GM18511 (cell line): Measurements from ENCODE around the gene FURIN.
"Not testable (repeated sequence)": the region's sequence is repeated elsewhere in the genome, so short reads cannot be mapped to it uniquely, and the experiment has no call there.

Experiments used
- ATAC-seq: cut with Tn5 transposase; IDR thresholded peaks from one replicate; pipeline ENCODE4 v1.9.1; 2021; ENCODE audit warnings: mild to moderate bottlenecking, moderate library complexity; ENCODE audit not compliant: unreplicated experiment

Gene FURIN

DNA sequence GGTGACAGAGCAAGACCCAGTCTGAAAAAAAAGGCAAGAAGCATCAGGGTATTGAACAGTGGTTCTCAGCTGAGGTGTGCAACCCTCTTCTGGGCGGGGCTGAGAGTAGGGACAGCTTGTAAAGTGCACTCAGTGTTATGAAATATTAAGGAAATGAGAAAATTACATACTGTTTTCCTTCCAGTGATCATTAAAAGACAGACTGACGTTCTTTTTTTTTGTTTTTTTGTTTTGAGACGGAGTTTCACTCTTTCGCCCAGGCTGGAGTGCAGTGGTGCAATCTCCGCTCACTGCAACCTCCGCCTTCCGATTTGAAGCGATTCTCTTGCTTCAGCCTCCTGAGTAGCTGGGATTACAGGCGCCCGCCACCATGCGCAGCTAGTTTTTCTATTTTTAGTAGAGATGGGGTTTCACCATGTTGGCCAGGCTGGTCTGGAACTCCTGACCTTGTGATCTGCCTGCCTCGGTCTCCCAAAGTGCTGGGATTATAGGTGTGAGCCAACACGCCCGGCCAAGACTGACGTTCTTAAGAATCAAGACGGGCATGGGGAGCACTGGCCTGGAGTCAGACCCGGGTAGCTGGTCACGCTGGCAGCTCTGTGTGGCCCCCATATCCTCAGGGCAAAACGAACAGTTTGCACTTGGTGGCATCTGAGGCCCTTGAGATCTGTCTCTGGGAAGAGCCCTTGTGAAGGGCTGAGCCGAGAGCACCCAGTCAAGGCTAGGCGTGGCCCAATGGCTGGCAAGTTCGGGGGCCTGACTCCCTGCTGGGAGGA is 46.1 kb downstream of the FURIN start:
- ATAC-seq = no peak

DNA sequence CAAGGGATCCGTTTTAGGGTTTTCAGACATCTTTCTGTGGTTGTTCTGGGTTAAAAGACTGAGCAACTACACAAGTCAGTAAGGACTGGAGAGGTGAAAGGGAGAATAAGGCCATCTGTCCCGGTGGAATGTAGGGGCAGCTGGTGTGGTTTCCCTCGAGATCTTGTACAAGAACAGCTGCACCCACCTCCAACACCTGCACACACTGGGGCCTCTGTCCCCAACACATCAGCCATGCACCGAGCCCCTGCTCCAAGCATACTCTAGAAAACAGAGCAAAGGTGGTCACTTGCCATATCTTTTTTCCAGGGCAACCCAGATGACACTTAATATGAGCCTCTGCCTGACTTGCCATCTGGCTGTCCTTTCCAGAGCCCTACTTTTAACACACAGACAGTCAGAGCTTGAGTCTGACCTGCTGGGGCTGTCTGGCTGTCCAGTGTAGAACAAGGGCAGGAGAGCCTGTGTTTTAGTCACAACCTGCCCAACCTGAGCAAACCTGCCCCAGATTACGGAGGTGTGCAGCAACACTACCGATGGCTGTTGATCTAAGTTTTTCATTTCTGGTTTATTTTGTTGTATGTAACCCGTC is 46.9 kb downstream of the FURIN start:
- no peak for ATAC-seq

DNA sequence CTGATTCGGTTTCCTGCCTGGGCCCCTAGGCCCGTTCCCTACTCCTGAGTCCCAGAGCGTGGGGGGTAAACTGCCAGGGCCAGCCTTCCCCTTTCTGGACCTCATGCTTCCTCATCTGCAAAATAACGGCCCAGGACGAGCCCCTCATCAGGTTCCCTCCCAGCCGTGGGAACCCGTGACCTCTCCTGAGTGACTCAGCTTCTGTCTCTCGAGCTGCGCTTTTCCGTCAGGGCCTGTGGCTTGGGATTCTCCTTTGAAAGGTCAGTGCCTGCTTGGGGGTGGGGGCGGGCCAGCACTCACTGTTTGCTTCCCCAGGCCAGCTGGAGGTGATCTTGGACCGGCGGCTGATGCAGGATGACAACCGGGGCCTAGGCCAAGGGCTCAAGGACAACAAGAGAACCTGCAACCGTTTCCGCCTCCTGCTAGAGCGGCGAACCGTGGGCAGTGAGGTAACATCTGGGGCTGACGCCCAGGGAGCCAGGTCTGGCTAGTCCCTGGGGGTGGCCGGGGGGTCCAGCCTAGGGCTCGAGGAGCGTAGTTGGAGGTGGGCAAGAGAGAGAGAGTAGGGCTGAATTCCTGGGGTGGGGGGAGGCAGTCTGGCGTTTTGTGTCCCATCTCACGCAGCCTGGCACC is 47.5 kb downstream of the FURIN start:
- no peak for ATAC-seq

DNA sequence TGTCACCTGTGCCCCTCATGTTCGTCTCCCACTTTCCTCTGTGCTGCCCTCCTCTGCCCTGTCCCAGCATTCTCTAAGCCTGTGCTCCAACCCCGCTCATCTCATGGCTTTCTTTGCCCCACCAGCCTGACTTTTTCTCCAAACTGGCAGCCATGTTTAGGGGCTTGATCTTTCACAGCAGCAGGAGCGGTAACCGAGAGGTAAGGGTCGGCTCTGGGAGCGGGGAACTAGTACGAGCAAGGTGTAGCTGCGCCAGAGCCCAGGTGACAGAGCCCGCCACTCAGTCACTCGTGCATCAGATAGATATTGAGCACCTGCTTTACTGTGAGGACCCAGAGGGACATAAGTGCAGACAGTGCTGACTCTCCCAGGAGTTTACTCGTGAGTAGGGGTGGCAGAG is 48.1 kb downstream of the FURIN start:
- ATAC-seq = no peak

- no peak for ATAC-seq
Observed at GRCh38 chr15:90917569-90917968, 49.2 kb downstream of the FURIN start.

- no peak for ATAC-seq
Observed at GRCh38 chr15:90918034-90918788, 49.8 kb downstream of the FURIN start.

GRCh38 chr15:90918835-90919234 is 50.4 kb downstream of the FURIN start:
- no peak for ATAC-seq

DNA sequence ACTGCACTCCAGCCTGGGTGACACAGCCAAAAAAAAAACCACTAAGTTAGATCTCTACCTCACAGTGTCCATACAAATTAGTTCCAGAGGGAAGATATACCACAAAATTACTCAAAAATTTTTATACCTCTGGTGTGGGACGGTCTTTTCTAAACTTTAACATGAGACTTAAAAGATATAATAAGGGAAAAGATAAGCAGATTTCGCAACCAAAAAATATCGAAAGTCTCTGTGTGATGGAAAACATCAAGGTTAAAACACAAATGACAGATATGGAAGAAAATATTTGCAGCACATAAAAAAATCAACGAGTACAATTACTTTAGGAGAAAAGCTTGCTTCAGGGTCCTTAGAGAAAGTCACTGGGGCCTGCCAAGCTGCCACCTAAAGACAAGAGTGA is 53.5 kb downstream of the FURIN start:
- no peak for ATAC-seq

DNA sequence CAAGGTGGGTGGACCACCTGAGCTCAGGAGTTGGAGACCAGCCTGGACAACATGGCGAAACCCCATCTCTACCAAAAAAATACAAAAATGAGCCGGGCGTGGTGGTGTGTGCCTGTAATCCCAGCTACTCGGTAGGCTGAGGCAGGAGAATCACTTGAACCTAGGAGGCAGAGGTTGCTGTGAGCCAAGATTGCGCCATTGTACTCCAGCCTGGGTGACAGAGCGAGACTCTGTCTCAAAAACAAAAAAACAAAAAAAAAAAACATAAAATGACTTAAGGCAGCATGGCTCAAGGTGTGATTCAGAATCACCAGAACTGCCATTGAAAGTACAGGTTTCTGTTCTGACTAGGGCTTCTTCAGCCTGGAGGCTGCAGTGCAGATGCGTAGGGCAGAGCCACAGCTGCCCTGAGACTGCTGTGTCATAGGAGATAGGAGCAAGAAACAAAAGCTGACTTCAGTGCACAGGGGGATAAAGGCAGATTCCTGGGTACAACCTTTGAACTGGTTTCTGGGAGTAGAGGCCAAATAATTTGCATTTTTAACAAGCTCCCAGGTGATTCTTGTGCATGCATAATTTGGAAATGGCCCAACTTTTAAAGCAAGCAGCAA is 54.4 kb downstream of the FURIN start:
- peak; percentile 91 for ATAC-seq

GRCh38 chr15:90924375-90924774 is 56.0 kb downstream of the FURIN start:
- peak; percentile 66 for ATAC-seq

GRCh38 chr15:90926766-90927165 is 58.4 kb downstream of the FURIN start:
- not testable (repeated sequence) for ATAC-seq

DNA sequence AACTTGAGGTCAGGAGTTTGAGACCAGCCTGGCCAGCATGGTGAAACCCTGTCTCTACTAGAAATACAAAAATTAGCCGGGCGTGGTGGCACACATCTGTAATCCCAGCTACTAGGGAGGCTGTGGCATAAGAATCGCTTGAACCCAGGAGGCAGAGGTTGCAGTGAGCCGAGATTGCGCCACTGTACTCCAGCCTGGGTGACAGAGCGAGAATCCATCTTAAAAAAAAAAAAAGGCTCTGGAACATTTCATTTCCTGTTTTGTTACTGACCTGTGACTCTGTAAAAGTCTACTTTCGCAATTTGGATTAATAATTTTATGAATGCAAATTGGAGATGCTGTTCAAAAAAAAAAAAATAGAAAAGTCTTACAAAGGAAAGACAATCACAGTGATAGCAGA is 59.7 kb downstream of the FURIN start:
- not testable (repeated sequence) for ATAC-seq

DNA sequence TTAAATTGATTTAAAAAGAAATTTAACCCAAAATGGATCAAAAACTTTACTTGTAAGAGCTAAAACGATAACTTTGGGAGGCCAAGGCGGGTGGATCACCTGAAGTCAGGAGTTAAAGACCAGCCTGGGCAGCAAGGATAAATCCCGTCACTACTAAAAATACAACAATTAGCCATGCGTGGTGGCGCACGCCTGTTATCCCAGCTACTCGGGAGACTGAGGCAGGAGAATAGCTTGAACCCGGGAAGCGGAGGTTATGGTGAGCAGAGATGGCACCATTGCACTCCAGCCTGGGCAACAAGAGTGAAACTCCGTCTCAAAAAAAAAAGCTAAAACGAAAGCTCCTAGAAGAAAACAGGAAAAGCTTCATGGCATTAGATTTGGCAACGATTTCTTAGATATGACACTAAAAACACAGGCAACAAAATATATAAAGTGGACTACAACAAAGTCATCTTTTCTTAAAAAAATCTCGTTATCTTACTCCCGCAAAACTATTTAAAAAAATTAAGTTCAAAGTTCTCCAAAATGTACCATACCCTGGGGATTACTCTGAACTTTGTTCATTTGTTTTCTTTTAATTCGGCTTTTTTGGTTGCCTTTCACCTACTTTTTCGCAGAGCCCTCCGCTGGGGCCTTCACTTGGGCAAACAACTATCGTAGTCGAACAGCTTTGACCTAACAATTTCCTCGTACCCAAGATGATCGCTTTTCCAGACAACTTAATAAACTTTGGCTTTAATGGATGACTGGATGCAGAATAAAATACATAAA is 61.0 kb downstream of the FURIN start:
- ATAC-seq = peak; percentile 3

DNA sequence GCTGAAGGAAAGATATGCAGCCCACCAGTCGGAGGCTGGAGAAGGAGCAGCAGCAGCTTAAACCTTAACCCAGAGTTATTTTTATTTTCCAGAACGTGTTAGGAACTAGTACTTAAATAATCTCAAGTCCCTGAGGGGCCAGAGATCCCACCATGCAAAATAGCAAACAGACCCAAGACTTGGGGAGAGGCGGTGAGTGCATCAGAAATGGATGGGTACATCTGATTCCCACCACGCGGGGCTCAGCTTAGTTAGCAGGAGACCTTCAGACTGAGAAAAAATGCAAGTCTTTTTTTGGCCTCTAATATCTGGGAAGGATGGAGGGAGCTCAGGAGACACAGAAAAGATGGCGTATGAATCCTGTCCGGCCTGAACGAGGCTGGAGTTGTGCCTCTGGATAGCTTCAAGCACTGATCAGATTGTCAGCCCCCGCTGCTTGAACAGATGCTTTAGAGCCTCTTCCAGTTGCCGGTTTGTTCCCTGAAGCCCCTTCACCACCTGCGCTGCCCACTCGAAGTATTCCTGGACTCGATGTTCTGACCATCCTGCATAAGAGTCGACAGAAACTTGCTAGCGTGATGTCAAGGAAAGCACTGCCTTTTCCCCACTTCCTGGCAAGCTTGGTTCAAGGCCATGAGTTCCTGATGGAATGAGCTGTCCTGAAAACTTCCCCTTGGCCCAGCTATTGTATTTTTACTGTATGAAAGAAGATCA is 62.6 kb downstream of the FURIN start:
- no peak for ATAC-seq

- ATAC-seq = no peak
Observed at GRCh38 chr15:90931575-90931827, 63.1 kb downstream of the FURIN start.

DNA sequence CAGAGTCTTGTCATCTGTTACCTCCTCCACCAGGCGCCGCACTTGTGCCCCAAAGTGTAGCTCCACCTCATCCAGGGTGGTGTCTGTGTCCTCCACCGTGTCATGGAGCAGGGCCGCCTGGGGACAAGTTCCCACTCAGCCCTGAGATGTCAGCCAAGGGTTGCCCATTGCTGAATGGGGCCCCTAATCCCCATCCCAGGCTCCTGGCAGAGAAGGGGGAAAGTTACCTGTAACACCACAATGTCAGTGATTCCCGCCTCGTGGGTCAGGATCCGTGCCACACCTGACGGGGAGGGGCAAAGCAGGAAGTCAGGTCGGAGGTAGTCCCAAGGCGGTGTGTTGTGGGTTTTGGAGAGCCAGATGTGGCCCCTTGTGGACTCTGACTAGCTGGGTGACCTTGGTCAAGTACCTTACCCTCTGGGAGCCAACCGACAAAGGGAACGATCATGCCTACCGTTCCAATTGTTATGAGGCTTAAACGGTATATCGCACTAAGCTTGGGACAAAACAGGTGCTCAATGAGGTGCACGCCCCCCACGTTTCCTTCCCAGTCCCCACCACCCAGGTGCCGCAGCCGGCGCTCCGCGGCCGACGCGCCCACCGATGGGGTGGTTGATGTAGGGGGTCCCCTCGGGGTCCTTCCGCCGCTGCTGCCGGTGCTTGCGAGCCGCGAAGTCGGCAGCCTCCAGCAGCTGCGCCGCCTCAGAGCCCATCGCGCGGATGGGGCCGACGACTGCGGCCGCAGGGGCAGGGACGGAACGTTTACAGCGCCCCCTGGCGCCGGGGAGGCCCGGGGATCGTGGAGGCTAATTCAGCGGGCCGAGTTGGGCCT is 63.7 kb downstream of the FURIN start, which contains the start of gene HDDC3:
HDDC3 (minus strand) TSS at position 722 of the 832 bp plus-strand sequence; CDS start at position 713, 9 bp downstream.
- ATAC-seq = peak; percentile 52

DNA sequence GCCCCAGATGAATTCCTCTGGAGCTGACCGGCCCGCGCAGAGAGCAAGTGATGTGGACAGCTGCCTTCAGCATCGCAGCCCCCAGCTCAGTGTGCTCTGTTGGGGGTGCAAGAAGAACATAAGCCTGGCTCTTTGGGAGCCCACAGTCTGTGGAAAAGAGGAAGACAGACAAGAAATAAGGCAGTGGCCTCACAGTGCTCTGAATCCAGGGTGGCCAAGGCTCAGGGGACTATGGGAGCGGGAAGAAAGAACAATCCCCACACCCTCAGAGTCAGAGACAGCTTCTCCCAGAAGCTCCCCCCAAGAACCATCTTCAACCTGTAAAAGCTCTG is 64.2 kb downstream of the FURIN start:
- no peak for ATAC-seq
